GM12892 (cell line): Measurements from ENCODE around the gene PPP1R26.

Experiments
- DNase-seq: peaks from one replicate; pipeline ENCODE4 v3.0.0; 2011; ENCODE audit not compliant: insufficient read length
- FAIRE-seq: peaks from 2 replicates; lab custom pipeline; 2011; peaks lifted over from hg19 to GRCh38; lab: Jason Lieb, UNC
- POLR2A ChIP-seq: IDR thresholded peaks from 2 replicates; pipeline ENCODE4 v1.6.1; 2011; ENCODE audit warnings: low read depth, low read length, control low read depth
- POLR2AphosphoS5 ChIP-seq: IDR thresholded peaks from 2 replicates; pipeline ENCODE4 v1.6.1; 2011; ENCODE audit warnings: low read depth, low read length, control low read depth
- TAF1 ChIP-seq: IDR thresholded peaks from 2 replicates; pipeline ENCODE4 v1.6.1; 2011; ENCODE audit warnings: low read depth, mild to moderate bottlenecking, control low read depth, low read length, borderline replicate concordance

PPP1R26 gene

DNA sequence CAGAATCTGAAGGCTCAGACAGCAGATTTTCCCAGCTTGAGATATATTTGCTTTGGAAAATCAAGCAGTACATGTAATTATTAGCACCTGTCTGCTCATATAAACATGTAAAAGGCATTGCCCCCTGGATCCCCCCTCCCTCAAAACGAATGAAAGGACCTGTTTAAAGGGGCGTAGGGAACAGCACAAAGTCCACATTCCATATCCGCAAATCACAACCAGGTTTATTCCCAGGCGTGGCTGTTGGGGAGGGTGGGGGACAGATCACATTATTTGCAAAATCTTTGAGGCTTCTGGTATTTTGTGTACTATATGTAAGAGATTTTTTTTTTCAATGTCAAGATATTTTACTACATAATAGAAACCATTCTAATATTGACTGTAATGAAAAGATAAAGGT lies 12.2 kb downstream of the PPP1R26 start:
- no peak for TF ChIP-seq TAF1
- no peak for TF ChIP-seq POLR2A
- no peak for TF ChIP-seq POLR2AphosphoS5
- DNase-seq (no peak), FAIRE-seq (no peak)

DNA sequence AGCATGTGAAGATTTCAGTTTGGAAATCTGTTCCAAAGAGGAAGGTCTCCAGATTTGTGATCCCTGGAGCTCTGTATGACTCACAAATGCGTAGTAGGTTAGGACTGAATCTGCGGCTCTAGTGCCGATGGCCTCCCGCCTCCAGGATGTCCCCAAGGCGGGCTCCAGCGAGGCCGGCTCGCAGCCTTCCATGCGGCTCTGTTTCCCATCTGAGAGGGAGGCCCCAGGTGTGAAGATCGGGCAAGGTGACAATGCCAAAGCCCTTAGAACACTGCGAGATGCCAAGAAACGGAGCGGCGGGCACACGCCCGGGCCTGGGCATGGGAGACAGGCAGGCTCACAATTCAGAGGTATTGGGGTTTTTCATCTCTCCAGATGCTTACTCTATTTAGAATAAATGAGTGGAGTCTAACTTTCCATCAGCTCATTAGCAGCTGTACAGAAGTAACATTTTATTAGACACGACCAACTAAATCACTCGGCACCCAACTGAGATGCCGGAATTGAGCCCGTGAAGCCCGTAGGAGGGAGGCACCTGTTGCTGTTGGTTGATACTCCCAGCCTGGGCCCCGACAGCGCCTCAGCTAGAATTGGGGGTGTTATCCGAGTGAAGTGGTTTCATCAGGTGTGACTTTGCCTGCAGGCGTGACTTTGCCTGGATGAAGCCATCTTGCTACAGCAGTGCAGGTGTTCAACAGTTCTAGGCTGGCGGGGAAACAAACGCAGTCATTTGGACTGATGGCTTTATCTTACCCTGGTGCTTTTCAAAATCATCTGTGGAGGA lies 13.5 kb downstream of the PPP1R26 start:
- DNase-seq (no peak), FAIRE-seq (no peak)
- TF ChIP-seq POLR2AphosphoS5 (no peak), TAF1 (no peak), POLR2A (no peak)

DNA sequence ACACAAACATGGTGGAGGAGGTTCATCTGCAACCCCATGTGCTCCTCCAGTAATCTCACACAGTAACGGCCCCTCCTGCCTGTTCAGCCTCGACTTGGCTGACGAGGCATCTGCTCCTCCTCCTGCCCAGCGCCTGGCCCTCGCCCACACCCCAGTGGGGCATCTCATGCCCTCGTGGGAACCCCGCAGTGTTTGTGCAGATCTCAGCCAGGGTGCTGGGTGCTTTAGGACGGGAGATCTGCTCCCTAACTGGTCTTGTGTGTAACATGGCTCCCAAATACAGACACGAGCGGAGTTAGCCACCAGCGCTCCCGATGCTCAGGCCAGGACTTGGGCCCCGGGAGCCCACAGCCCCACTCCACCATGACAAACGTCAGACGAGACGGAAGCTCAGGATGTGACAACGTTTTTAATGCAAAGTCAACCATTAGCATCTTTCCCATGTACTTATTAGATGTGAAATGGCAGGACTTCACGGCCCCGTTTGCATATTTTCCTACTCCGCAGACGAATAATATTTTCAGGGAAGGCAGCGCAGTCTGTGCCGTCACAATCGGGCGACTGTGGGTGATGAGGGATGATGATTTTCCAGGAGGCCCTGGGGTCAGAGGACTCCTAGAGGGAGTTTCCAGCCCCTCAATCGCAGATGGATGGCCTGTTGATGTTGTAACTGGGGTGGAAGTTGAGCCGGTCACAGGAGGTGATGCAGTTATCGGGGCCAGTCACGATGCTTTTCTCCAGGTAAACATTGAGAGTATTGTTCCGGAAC lies 15.4 kb downstream of the PPP1R26 start:
- no peak for FAIRE-seq
- no peak for DNase-seq
- TF ChIP-seq POLR2A (no peak), POLR2AphosphoS5 (no peak)

DNA sequence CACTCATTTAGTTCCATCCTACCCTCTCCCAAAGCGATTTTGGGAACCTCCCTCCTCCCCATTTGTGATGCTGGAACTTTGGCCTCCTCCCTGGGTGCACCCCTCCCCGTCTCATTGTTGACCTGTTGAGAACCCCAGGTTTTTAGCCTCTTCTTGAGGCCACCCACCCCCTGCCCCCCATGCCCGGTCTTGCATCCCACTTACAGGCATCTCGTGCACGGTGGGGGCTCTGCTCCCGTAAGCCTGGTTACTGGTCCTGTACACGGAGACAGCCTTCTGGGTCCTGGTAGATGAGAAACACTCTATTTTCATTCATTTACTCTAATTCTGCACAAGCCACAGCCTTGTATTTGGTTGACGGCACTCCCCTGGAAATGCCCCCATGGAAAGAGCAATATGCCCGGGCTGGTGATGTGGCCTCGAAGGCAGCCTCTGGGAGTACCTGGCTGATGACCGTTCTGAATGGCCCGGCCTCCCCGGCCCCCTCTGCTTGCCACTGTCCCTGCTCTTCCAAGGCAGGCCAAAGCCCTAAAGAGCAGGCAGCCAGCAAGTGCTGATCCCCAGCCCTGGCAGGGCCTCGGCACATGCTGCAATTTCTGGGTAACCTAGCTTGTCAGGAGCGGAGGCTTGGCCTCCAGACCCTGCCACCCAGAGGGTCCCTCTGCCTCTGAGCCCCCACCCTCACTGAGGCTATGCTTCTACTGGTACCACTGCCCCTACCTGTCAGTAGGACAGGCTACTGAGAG lies 19.0 kb downstream of the PPP1R26 start:
- FAIRE-seq, result no peak
- DNase-seq, result no peak
- TF ChIP-seq TAF1 (no peak), POLR2AphosphoS5 (no peak), POLR2A (no peak)

DNA sequence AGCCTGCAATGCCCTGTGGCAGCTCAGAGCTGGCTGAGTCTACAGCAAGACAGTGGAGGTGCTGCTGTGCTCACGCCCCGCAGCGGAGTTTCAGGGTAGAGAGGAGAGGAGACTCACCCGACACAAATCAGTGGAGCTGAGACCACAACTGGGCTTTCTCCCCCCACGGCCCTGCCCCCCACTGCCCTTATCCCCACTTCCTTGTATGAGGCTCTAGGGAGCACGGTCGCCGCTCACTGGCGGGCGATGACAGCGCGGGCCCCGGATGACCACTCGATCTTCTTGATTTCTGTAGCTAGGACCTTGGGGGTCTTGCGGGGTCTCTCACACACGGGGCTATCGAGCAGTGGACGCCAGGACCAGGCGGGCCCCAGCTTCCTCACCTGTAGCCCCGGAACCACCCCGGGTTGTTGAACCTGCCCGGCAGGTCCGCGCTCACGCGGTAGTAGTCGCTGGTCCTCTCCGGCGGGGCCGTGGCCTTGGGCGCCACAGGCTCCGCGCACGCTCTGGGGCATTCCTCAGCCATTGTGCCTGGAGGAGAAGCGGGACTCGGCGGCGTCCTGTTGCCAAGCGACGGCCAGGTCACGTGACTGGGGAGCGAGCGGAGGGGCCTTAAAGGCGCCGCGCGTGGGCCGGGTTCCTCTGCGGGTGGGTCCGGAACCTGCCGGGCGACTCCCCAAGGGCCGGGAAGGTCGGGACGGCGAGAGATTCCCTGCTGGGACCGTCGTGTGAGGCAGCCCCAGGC lies 19.9 kb downstream of the PPP1R26 start:
- TF ChIP-seq TAF1, result no peak
- no peak for TF ChIP-seq POLR2AphosphoS5
- TF ChIP-seq POLR2A, result no peak
- DNase-seq, result peak; percentile 83
- FAIRE-seq, result peak; percentile 95

DNA sequence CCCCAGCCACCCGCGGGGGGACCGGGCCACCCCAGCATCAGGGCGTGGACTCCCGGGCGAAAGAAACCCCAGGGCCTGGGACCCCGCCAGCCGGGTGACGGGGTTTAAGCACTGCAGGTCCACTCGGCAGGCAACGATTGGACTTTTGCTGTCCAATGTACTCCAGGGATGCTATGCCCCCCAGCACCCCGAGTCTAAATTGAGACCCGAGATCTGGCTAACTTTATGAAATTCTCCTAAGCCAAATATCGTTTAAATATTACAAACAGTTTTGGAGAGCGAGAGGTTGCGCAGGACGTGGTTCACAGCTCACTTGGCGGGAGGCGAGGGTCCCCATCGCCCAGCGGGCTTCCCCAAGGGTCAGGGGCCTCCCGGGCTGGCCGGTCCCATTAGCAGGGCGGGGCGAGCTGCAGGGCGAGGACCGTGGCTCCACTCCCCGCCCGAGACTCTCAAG lies 20.5 kb downstream of the PPP1R26 start:
- no peak for FAIRE-seq
- no peak for DNase-seq
- TF ChIP-seq POLR2A, result no peak
- no peak for TF ChIP-seq TAF1
- TF ChIP-seq POLR2AphosphoS5, result no peak

DNA sequence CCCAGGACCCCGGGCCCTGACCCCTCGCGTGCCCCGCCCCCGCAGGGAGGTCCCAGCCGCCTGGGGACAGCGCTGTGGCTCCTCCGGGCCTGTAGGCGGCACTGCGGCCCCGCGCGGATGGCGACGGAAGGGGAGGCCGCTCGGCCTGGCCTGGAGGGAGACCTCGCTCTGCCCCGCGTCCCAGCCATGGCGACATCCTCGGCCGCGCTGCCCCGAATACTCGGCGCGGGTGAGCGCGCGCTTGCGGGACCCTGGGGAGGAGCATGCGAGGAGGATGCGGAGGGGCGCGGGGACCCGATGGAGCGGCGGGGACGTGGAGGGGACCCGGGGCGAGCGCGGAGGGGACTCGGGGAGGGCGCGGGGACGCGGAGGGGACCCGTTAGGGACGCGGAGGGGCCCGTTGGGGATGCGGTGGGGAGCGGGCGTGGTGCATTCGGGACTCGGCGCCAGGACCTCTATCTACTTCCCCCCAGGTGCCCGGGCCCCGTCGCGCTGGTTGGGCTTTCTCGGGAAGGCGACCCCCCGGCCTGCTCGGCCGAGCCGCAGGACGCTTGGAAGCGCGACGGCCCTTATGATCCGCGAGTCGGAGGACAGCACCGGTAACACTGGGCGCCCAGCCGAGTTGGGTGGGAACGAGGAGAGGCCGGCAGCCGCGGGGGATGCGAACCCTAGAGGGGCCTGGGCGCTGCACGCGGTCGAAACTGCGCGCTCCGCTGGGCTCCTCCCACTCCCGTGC lies 21.1 kb downstream of the PPP1R26 start, which contains the start of gene MRPS2:
Gene MRPS2 (plus strand): TSS at position 158 of the 736 bp plus-strand sequence. CDS start 29 bp downstream, at position 187.
- FAIRE-seq (peak; percentile 94), DNase-seq (peak; percentile 97)
- TF ChIP-seq TAF1, result peak; percentile 82
- peak; percentile 58 for TF ChIP-seq POLR2AphosphoS5
- peak; percentile 82; the same call in 1 of the 2 replicates for TF ChIP-seq POLR2A

DNA sequence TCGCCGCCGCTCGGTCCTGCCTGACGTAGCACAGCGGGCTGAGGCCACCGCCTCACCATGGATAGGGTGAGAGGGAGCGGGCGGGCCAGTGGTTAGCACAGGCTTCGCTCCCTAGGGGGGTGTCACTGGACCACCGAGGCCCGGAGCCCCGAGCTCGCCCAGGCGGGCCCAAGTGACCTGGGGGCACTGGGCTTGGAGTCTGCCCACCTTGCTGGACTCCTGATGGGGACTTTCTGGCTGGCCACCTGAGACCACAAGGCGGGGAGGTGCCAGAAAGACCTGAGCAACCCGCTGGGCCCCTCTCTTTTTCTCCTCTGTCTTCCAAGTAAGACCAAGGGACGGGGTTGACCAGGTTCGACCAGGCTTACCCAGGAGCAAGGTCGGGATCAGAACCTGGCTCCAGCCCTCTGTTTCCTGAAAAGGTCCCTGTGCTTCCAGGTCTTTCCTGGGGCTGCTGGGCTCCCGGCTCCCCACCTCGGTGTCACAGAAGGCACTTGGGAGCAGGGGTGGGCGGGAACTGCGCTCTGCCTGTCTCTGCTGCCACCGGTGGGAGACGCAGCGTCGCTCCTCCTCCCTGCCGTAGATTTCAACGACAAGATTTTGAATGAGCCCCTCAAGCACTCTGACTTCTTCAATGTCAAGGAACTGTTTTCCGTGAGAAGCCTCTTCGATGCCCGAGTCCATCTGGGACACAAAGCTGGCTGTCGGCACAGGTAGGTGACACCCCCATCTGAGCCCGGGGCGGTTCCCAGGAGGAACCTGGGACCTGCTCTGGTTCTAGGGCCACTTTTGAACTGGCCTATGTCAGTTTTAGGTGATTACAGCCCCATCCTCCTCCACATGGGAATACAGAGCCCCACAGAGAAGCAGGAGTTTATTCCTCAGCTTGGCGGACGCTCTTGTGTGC lies 21.9 kb downstream of the PPP1R26 start:
- TF ChIP-seq POLR2AphosphoS5, result no peak
- TF ChIP-seq POLR2A, result no peak
- no peak for TF ChIP-seq TAF1
- DNase-seq (peak; percentile 86), FAIRE-seq (no peak)

DNA sequence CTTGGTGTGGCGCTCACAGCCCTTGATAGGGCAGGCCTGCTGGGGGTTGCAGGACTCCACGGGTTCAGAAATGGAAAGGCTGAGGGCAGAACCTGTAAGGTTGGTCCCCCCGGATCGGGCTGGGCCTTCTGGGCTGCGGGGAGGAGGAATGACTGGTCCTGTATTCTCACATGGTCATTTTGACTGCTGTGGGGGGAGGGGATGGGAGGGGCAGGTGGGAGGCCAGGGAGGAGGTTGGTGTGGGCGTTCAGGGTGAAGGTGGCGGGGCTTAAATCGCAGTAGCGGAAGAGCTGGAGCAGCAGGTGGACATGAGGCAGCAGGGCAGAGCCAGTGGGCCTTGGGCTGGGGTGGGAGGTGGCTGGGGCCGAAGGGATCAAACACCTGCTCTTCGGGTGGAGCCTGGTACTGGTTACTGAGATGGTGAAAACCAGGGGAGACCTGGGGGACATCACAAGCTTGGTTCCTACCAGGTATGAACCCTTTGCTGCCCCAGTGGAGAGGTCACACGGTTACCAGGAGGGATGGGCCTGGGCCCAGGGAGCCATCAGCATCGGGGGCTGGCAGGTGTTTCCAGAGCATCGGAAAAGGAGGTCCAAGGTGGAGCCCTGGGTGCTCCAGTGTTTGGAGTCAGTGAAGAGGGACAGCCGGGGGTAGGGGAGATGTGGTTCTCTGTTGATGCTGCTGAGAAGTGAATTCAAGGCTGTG lies 22.7 kb downstream of the PPP1R26 start:
- FAIRE-seq (no peak), DNase-seq (no peak)
- TF ChIP-seq TAF1 (no peak), POLR2AphosphoS5 (no peak), POLR2A (no peak)
